ENCODE results near the gene HDAC4. TPM values are rescaled to one million over a fixed set of nuclear protein-coding genes. Genes with fewer than 3 reads are reported as not detected.

Gene HDAC4
- total RNA-seq, 1 donor from 2014 or later = 7.8 TPM

- DNase-seq (ENCODE audit: low read depth) = no peak
- no peak overlapping the region for H3K4me3 ChIP-seq (ENCODE audit: low read depth, low read length)
- no peaks in the 10 kb centered on the region for H3K36me3 ChIP-seq (ENCODE audit: control insufficient read depth, insufficient read depth, low read length)
- no peak for TF ChIP-seq CTCF (IDR thresholded peaks at IDR 0.05; ENCODE audit: insufficient read depth, low read length, poor library complexity, severe bottlenecking)
- H3K27me3 ChIP-seq (ENCODE audit: control insufficient read depth, insufficient read depth, low read length) = no peaks in the 10 kb centered on the region
Observed at GRCh38 chr2:239337877-239338484, 62.8 kb downstream of the HDAC4 start.

- H3K27me3 ChIP-seq (ENCODE audit: control insufficient read depth, insufficient read depth, low read length) = no peaks in the 10 kb centered on the region
- no peak overlapping the region for H3K4me3 ChIP-seq (ENCODE audit: low read depth, low read length)
- DNase-seq (ENCODE audit: low read depth) = no peak
- TF ChIP-seq CTCF (IDR thresholded peaks at IDR 0.05; ENCODE audit: insufficient read depth, low read length, poor library complexity, severe bottlenecking) = no peak
- H3K36me3 ChIP-seq (ENCODE audit: control insufficient read depth, insufficient read depth, low read length) = no peaks in the 10 kb centered on the region
Observed at GRCh38 chr2:239337122-239337876, 63.5 kb downstream of the HDAC4 start.

- TF ChIP-seq CTCF (IDR thresholded peaks at IDR 0.05; ENCODE audit: insufficient read depth, low read length, poor library complexity, severe bottlenecking) = no peak
- no peaks in the 10 kb centered on the region for H3K36me3 ChIP-seq (ENCODE audit: control insufficient read depth, insufficient read depth, low read length)
- H3K4me3 ChIP-seq (ENCODE audit: low read depth, low read length) = no peak overlapping the region
- no peaks in the 10 kb centered on the region for H3K27me3 ChIP-seq (ENCODE audit: control insufficient read depth, insufficient read depth, low read length)
- no peak for DNase-seq (ENCODE audit: low read depth)
Observed at GRCh38 chr2:239331560-239331959, 69.3 kb downstream of the HDAC4 start.

GRCh38 chr2:239330836-239331235, 70.0 kb downstream of the HDAC4 start:
- TF ChIP-seq CTCF (IDR thresholded peaks at IDR 0.05; ENCODE audit: insufficient read depth, low read length, poor library complexity, severe bottlenecking) = no peak
- Histone ChIP-seq H3K27me3 (ENCODE audit: control insufficient read depth, insufficient read depth, low read length) (no peaks in the 10 kb centered on the region), H3K36me3 (ENCODE audit: control insufficient read depth, insufficient read depth, low read length) (no peaks in the 10 kb centered on the region), H3K4me3 (ENCODE audit: low read depth, low read length) (no peak overlapping the region)
- DNase-seq (ENCODE audit: low read depth) = no peak

GRCh38 chr2:239329972-239330572, 70.7 kb downstream of the HDAC4 start:
- no peak overlapping the region for H3K4me3 ChIP-seq (ENCODE audit: low read depth, low read length)
- no peak for DNase-seq (ENCODE audit: low read depth)
- H3K36me3 ChIP-seq (ENCODE audit: control insufficient read depth, insufficient read depth, low read length) = no peaks in the 10 kb centered on the region
- no peaks in the 10 kb centered on the region for H3K27me3 ChIP-seq (ENCODE audit: control insufficient read depth, insufficient read depth, low read length)
- TF ChIP-seq CTCF (IDR thresholded peaks at IDR 0.05; ENCODE audit: insufficient read depth, low read length, poor library complexity, severe bottlenecking) = no peak

All from kidney epithelial cell (primary cell).